GM18520 (cell line): ENCODE results near the gene KCNK7.

Experiments used
- ATAC-seq: cut with Tn5 transposase; IDR thresholded peaks from one replicate; pipeline ENCODE4 v1.9.1; 2021; ENCODE audit not compliant: unreplicated experiment

KCNK7 gene

GRCh38 chr11:65558930-65559509 lies 36.6 kb downstream of the KCNK7 start:
- no peak for ATAC-seq

- no peak for ATAC-seq
These were observed 37.3 kb downstream of the KCNK7 start, which contains the start of gene LTBP3 for GRCh38 chr11:65558002-65558929. Gene LTBP3 (minus strand): TSS chr11:65558359. CDS start chr11:65557959, 400 bp downstream.

- ATAC-seq, result no peak
These were observed 38.2 kb downstream of the KCNK7 start for GRCh38 chr11:65557280-65558001.

- ATAC-seq, result no peak
These were observed 38.9 kb downstream of the KCNK7 start for GRCh38 chr11:65556470-65557279.

GRCh38 chr11:65555693-65556231 lies 39.8 kb downstream of the KCNK7 start:
- ATAC-seq, result no peak

- ATAC-seq, result no peak
These were observed 40.7 kb downstream of the KCNK7 start for GRCh38 chr11:65554842-65555430.

- no peak for ATAC-seq
These were observed 41.4 kb downstream of the KCNK7 start for GRCh38 chr11:65554057-65554818.

GRCh38 chr11:65553301-65554001 lies 42.1 kb downstream of the KCNK7 start:
- ATAC-seq, result no peak

GRCh38 chr11:65552388-65552951 lies 43.1 kb downstream of the KCNK7 start:
- ATAC-seq, result no peak

GRCh38 chr11:65551572-65552387 lies 43.8 kb downstream of the KCNK7 start:
- ATAC-seq, result no peak

- no peak for ATAC-seq
These were observed 46.5 kb downstream of the KCNK7 start for GRCh38 chr11:65549096-65549495.

- no peak for ATAC-seq
These were observed 47.2 kb downstream of the KCNK7 start for GRCh38 chr11:65548395-65548794.

- no peak for ATAC-seq
These were observed 48.0 kb downstream of the KCNK7 start for GRCh38 chr11:65547446-65548125.

- no peak for ATAC-seq
These were observed 49.2 kb downstream of the KCNK7 start for GRCh38 chr11:65546217-65546958.

- no peak for ATAC-seq
These were observed 49.8 kb downstream of the KCNK7 start for GRCh38 chr11:65545853-65546216.
